BE2C (cell line): Measurements from ENCODE around the gene CIB4.

Experiments
- DNase-seq: peaks from one replicate; pipeline ENCODE4 v3.0.0-alpha.2; 2020
- H3K27me3 ChIP-seq: fragments of 250-450 bp; sonication (Bioruptor Pico); 2 replicates; pipeline ENCODE4 v1.5.1; 2020; ENCODE audit warnings: mild to moderate bottlenecking
- H3K36me3 ChIP-seq: fragments of 250-450 bp; sonication (Bioruptor Pico); 2 replicates; pipeline ENCODE4 v1.5.1; 2020; ENCODE audit warnings: mild to moderate bottlenecking
- H3K4me1 ChIP-seq: fragments of 250-450 bp; sonication (Bioruptor Pico); 2 replicates; pipeline ENCODE4 v1.5.1; 2020
- H3K4me3 ChIP-seq: 2 replicates; pipeline ENCODE4 v1.5.1; 2011; ENCODE audit warnings: low read depth, low read length
- H3K9me3 ChIP-seq: fragments of 250-450 bp; sonication (Bioruptor Pico); 2 replicates; pipeline ENCODE4 v1.5.1; 2020
- CTCF ChIP-seq: IDR thresholded peaks from 2 replicates; pipeline ENCODE4 v1.5.1; 2012; ENCODE audit warnings: mild to moderate bottlenecking, low read depth, low read length

Gene CIB4

GRCh38 chr2:26639685-26640243 lies 1.4 kb downstream of the CIB4 start:
- no peak for TF ChIP-seq CTCF
- no peaks in the 10 kb centered on the region for H3K27me3 ChIP-seq

GRCh38 chr2:26637811-26638310 lies 3.3 kb downstream of the CIB4 start:
- H3K4me3 ChIP-seq: no peak overlapping the region
- H3K9me3 ChIP-seq: no peaks in the 10 kb centered on the region
- TF ChIP-seq CTCF: no peak
- peaks cover 22% of the 10 kb centered on the region for H3K4me1 ChIP-seq
- no peaks in the 10 kb centered on the region for H3K27me3 ChIP-seq
- no peaks in the 10 kb centered on the region for H3K36me3 ChIP-seq
- no peak for DNase-seq

More at GRCh38 chr2:26639685-26640243, 1.4 kb downstream of the CIB4 start:
- DNase-seq: no peak
- H3K36me3 ChIP-seq: no peaks in the 10 kb centered on the region
- H3K9me3 ChIP-seq: no peaks in the 10 kb centered on the region
- H3K4me1 ChIP-seq: peaks cover 22% of the 10 kb centered on the region
- no peak overlapping the region for H3K4me3 ChIP-seq

- Histone ChIP-seq H3K36me3 (no peaks in the 10 kb centered on the region), H3K27me3 (no peaks in the 10 kb centered on the region), H3K4me1 (peaks cover 22% of the 10 kb centered on the region), H3K4me3 (no peak overlapping the region), H3K9me3 (no peaks in the 10 kb centered on the region)
- TF ChIP-seq CTCF: no peak
- no peak for DNase-seq
These were observed 4.2 kb downstream of the CIB4 start for GRCh38 chr2:26636935-26637334.

GRCh38 chr2:26635401-26635800 lies 5.8 kb downstream of the CIB4 start:
- no peaks in the 10 kb centered on the region for H3K27me3 ChIP-seq
- DNase-seq: no peak
- no peak for TF ChIP-seq CTCF
- no peak overlapping the region for H3K4me3 ChIP-seq
- no peaks in the 10 kb centered on the region for H3K36me3 ChIP-seq
- peaks cover 19% of the 10 kb centered on the region for H3K4me1 ChIP-seq
- no peaks in the 10 kb centered on the region for H3K9me3 ChIP-seq

GRCh38 chr2:26634636-26635230 lies 6.4 kb downstream of the CIB4 start:
- no peak for TF ChIP-seq CTCF
- H3K4me3 ChIP-seq: no peak overlapping the region
- no peaks in the 10 kb centered on the region for H3K27me3 ChIP-seq
- no peak for DNase-seq
- no peaks in the 10 kb centered on the region for H3K9me3 ChIP-seq
- peaks cover 15% of the 10 kb centered on the region for H3K4me1 ChIP-seq
- H3K36me3 ChIP-seq: no peaks in the 10 kb centered on the region

GRCh38 chr2:26633993-26634595 lies 7.1 kb downstream of the CIB4 start:
- Histone ChIP-seq H3K9me3 (no peaks in the 10 kb centered on the region), H3K27me3 (no peaks in the 10 kb centered on the region), H3K36me3 (no peaks in the 10 kb centered on the region), H3K4me1 (peaks cover 15% of the 10 kb centered on the region), H3K4me3 (no peak overlapping the region)
- no peak for DNase-seq
- TF ChIP-seq CTCF: no peak
